Upper lobe of left lung (tissue), 6 donors: ENCODE results near the gene SH2D4B. TPM values are rescaled to one million over a fixed set of nuclear protein-coding genes. Genes with fewer than 3 reads are reported as not detected.

Experiments used
- ATAC-seq, 2 donors: fragments of 200-7000 bp; cut with Tn5 transposase; one replicate each; pipeline ENCODE4 v1.9.1; 2022; ENCODE audit warnings: mild to moderate bottlenecking in 2 of 2, moderate library complexity in 2 of 2; ENCODE audit not compliant: low FRiP score in 2 of 2
- DNase-seq, 2 donors: peaks; one replicate each; pipeline ENCODE4 v3.0.0-alpha.2; 2019 to 2020
- H3K27ac ChIP-seq, 4 donors: fragments of 200-600 bp; sonication (generic); one replicate each; pipeline ENCODE4 v1.5.1; 2016 to 2019
- H3K27me3 ChIP-seq, 4 donors: fragments of 200-600 bp; sonication (generic); one replicate each; pipeline ENCODE4 v1.5.1; 2017 to 2019
- H3K36me3 ChIP-seq, 4 donors: fragments of 200-600 bp; sonication (generic); one replicate each; pipeline ENCODE4 v1.5.1; 2016 to 2019
- H3K4me1 ChIP-seq, 4 donors: fragments of 200-600 bp; sonication (generic); one replicate each; pipeline ENCODE4 v1.5.1; 2018 to 2019
- H3K4me3 ChIP-seq, 4 donors: fragments of 200-600 bp; sonication (generic); one replicate each; pipeline ENCODE4 v1.5.1; 2017 to 2019; ENCODE audit warnings: mild to moderate bottlenecking in 2 of 4, moderate library complexity in 1 of 4
- H3K9me3 ChIP-seq, 4 donors: fragments of 200-600 bp; sonication (generic); one replicate each; pipeline ENCODE4 v1.5.1; 2018 to 2019
- EP300 ChIP-seq, 4 donors: sonication (generic); formaldehyde crosslinking; IDR thresholded peaks; one replicate each; pipeline ENCODE4 v1.5.1; 2017; ENCODE audit warnings: antibody characterized with exemption in 4 of 4, control low read depth in 2 of 4
- POLR2A ChIP-seq, 4 donors: fragments of 450-650 bp; IDR thresholded peaks; one replicate each; pipeline ENCODE4 v1.5.1; 2016 to 2017; ENCODE audit warnings: antibody characterized with exemption in 4 of 4, mild to moderate bottlenecking in 2 of 4
- POLR2AphosphoS5 ChIP-seq, 2 donors: sonication (generic); formaldehyde crosslinking; IDR thresholded peaks; one replicate each; pipeline ENCODE4 v1.5.1; 2017; ENCODE audit warnings: antibody characterized with exemption in 2 of 2
- WGBS, 2 donors: methylation state at CpG; one replicate each; pipeline ENCODE4 v1.1.5; 2017 to 2018; 5-methylcytosine and 5-hydroxymethylcytosine counted together
- total RNA-seq, 6 donors: library from RNA; depleted of rRNA in 4 of 6; stranded (reverse); fragments of >200 nt in 4 of 6; gene quantifications; one replicate each; pipeline versions ENCODE4 v1.1.0 to v1.2.1, GENCODE V29; 2016 to 2021
- TF ChIP-seq, protein P1 (sequence below), 6 experiments: fragments of 450-650 bp in 4 of 6; fragments of 200-600 bp in 2 of 6; sonication (generic) in 2 of 6; IDR thresholded peaks; one replicate each; pipeline ENCODE4 v1.5.1; 2016 to 2019; ENCODE audit warnings: antibody characterized with exemption in 6 of 6
- donor health status: DM: no; HTN: no; CAD: no; lungs with moderate emphysema.
- donor health status: DM: no; HTN: yes; CAD: no; lungs with severe emphysema.

SH2D4B gene
- total RNA-seq, 6 donors from 2014 or later: 0.15 to 1.0 (median 0.55) TPM; not detected in 1

DNA sequence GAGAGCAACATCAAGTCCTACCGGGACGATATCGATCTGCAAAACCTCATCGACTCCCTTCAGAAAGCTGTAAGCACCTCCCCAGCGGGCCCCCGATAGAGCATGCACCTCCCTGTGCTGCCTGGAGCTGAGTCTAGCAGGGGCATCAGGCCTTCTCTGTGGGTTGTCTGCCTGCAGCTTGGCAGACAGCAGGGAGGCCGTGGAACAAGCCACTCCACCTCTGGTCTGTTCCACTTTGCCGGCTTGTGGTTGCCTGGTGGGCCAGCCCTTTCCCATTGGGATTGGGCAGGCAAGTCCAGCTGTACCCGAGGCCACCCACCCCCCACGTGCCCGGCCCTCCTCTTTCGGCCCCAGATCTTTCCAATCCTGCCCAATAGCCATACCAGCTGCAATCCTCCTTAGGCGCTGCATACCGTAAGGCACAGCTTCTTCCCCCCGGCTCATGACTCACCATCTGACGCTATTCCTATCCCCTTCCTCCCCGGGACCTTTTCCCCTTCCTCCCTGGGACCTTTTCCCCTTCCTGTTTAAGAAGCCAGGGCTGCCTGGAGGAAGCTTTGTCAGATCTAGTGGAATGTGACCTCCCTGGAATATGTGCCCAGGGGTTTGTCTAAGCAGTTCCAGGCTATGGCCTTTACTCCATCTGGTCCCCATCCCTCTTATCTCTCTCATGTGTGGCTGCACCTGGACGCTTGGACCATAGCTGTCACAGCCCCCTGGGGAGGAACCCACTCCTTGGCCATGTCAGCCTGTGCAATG, 28.1 kb upstream of the SH2D4B start:
- Histone ChIP-seq H3K27ac (peak overlapping the region; percentile 59 to 90 (median 69)), H3K9me3 (no peaks in the 10 kb centered on the region), H3K4me3 (no peak overlapping the region), H3K4me1 (peaks cover 54 to 73% (median 65%) of the 10 kb centered on the region in 4 donors), H3K27me3 (no peaks in the 10 kb centered on the region), H3K36me3 (peaks cover 45 to 90% (median 67%) of the 10 kb centered on the region in 4 donors)
- TF ChIP-seq POLR2A (IDR thresholded peaks at IDR 0.05) (peak in 1 of 4 donors; percentile 11), POLR2AphosphoS5 (IDR thresholded peaks at IDR 0.05) (peak; percentile 73 to 87), EP300 (IDR thresholded peaks at IDR 0.05) (peak in 2 of 4 donors; percentile 65 to 71)
- TF ChIP-seq, protein P1, sequence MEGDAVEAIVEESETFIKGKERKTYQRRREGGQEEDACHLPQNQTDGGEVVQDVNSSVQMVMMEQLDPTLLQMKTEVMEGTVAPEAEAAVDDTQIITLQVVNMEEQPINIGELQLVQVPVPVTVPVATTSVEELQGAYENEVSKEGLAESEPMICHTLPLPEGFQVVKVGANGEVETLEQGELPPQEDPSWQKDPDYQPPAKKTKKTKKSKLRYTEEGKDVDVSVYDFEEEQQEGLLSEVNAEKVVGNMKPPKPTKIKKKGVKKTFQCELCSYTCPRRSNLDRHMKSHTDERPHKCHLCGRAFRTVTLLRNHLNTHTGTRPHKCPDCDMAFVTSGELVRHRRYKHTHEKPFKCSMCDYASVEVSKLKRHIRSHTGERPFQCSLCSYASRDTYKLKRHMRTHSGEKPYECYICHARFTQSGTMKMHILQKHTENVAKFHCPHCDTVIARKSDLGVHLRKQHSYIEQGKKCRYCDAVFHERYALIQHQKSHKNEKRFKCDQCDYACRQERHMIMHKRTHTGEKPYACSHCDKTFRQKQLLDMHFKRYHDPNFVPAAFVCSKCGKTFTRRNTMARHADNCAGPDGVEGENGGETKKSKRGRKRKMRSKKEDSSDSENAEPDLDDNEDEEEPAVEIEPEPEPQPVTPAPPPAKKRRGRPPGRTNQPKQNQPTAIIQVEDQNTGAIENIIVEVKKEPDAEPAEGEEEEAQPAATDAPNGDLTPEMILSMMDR (IDR thresholded peaks at IDR 0.05): no peak
- ATAC-seq (peak in 1 of 2 donors; percentile 17), DNase-seq (peak in 1 of 2 donors; percentile 56)
- 51 to 53% methylated on average over 16 to 18 of the region's 18 CpGs for WGBS, 2 donors

DNA sequence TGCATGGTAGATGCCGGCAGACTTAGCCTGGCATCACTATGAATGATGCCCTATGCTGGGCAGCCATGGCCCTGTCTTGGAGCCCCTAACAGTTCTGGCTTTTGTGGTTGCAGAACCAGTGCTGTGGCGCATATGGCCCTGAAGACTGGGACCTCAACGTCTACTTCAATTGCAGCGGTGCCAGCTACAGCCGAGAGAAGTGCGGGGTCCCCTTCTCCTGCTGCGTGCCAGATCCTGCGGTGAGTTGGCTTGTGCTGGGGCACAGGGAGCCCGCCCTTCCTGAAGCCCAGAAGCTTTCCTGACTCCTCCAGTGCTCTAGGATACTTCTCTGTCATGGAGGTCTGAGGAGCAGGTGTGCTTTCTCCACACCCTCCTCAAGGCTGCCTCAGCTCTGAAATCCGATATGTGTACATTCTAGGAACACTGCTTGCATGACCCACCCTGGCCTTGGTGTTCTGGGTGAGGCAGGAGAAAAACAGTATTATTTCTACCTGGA, 25.6 kb upstream of the SH2D4B start:
- 78 to 86% methylated on average over 9 to 10 of the region's 10 CpGs for WGBS, 2 donors
- Histone ChIP-seq H3K36me3 (peaks cover 63 to 100% (median 90%) of the 10 kb centered on the region in 4 donors), H3K27ac (peak overlapping the region in 1 of 4 donors; percentile 58), H3K9me3 (no peaks in the 10 kb centered on the region), H3K4me1 (peaks cover 31 to 52% (median 43%) of the 10 kb centered on the region in 4 donors), H3K27me3 (no peaks in the 10 kb centered on the region), H3K4me3 (no peak overlapping the region)
- DNase-seq (no peak), ATAC-seq (no peak)
- TF ChIP-seq POLR2AphosphoS5 (IDR thresholded peaks at IDR 0.05): no peak
- TF ChIP-seq, protein P1 (IDR thresholded peaks at IDR 0.05): no peak
- TF ChIP-seq POLR2A (IDR thresholded peaks at IDR 0.05): no peak
- no peak for TF ChIP-seq EP300 (IDR thresholded peaks at IDR 0.05)

DNA sequence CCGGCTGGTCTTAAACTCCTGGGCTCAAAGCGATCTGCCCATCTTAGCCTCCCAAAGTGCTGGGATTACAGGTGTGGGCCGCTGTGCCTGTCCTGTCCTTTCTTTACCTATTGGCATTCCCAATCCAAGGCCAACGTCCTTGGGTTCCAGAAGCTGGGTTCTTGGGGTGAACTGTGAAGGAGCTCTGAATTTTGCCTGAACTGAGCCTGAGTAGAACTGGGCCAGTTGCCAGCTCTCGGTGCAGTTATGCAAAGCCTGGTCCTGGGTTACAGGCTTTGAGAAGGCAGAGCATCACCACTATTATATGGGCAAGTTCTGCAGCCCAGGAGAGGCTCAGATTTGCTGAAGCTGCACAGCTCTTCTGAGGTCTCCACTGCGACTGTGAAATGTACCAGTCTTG, 24.6 kb upstream of the SH2D4B start:
- H3K4me3 ChIP-seq: no peak overlapping the region
- H3K36me3 ChIP-seq: peaks cover 59 to 100% (median 95%) of the 10 kb centered on the region in 4 donors
- ATAC-seq: no peak
- H3K27ac ChIP-seq: no peak overlapping the region
- H3K27me3 ChIP-seq: no peaks in the 10 kb centered on the region
- peaks cover 28 to 52% (median 38%) of the 10 kb centered on the region in 4 donors for H3K4me1 ChIP-seq
- TF ChIP-seq EP300 (IDR thresholded peaks at IDR 0.05): no peak
- TF ChIP-seq, protein P1 (IDR thresholded peaks at IDR 0.05): no peak
- no peak for TF ChIP-seq POLR2A (IDR thresholded peaks at IDR 0.05)
- TF ChIP-seq POLR2AphosphoS5 (IDR thresholded peaks at IDR 0.05): no peak
- H3K9me3 ChIP-seq: no peaks in the 10 kb centered on the region
- WGBS, 2 donors: 84 to 92% methylated on average over 5 to 6 of the region's 6 CpGs
- no peak for DNase-seq

DNA sequence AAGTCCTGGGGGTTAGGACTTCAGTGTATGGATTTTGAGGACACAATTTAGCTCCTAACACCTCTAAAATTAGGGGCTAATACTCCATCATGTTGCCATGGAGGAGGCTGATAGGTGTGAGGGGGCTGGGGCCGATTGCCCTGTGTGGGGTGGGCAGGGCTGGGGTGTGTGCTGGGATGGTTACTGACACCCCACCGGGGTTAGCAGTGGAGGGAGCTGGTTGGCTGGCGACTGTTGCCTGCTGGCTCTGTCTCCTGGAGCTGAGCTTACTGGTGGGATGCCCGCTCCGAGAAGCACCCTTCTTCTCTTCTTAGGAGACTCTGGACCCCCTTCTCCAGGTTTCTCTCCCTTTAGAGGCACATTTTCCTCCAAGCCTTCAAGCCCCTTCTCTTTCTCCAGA, 22.2 kb upstream of the SH2D4B start:
- H3K36me3 ChIP-seq: peaks cover 64 to 100% (median 93%) of the 10 kb centered on the region in 4 donors

More for the DNA sequence above, 22.2 kb upstream of the SH2D4B start:
- no peaks in the 10 kb centered on the region for H3K9me3 ChIP-seq
- DNase-seq: peak in 1 of 2 donors; percentile 12
- H3K4me1 ChIP-seq: peaks cover 10 to 40% (median 27%) of the 10 kb centered on the region in 4 donors
- no peak overlapping the region for H3K4me3 ChIP-seq
- ATAC-seq: no peak
- WGBS, 2 donors: 94 to 100% methylated on average over 3 to 5 of the region's 5 CpGs
- H3K27me3 ChIP-seq: no peaks in the 10 kb centered on the region
- H3K27ac ChIP-seq: no peak overlapping the region
- TF ChIP-seq POLR2A (IDR thresholded peaks at IDR 0.05) (no peak), POLR2AphosphoS5 (IDR thresholded peaks at IDR 0.05) (no peak), EP300 (IDR thresholded peaks at IDR 0.05) (no peak)
- TF ChIP-seq, protein P1 (IDR thresholded peaks at IDR 0.05): no peak
